PC-9 (cell line): Measurements from ENCODE around the gene CDCA5. TPM values are rescaled to one million over a fixed set of nuclear protein-coding genes. Genes with fewer than 3 reads are reported as not detected.
A peak's percentile ranks its signal among the peaks of the same experiment; 100 is the strongest.

Experiments
- BruUV-seq: library from RNA; stranded (reverse); fragments of 400-500 nt; replicated peaks from 2 replicates; lab custom pipeline; 2021; lab: Mats Ljungman, UMichigan
- CTCF ChIA-PET: fragments of 300-600 bp; sonication (Branson Sonifier 250); formaldehyde crosslinking; loops from one replicate; lab custom pipeline; 2022; ENCODE audit warnings: antibody characterized with exemption; lab: Charles Lee
- POLR2A ChIA-PET: fragments of 300-600 bp; sonication (Branson Sonifier 250); formaldehyde crosslinking; loops from one replicate; lab custom pipeline; 2022; ENCODE audit warnings: antibody characterized with exemption; ENCODE audit not compliant: unreplicated experiment; lab: Charles Lee
- DNase-seq, 2 experiments: peaks; one replicate each; pipeline versions ENCODE4 v3.0.0 to v3.0.0-alpha.2; 2015 to 2022; ENCODE audit warnings: mixed read lengths in 1 of 2
- H2AFZ ChIP-seq: fragments of 200-600 bp; sonication (generic); 2 replicates; pipeline ENCODE4 v1.8.1; 2017; ENCODE audit warnings: antibody characterized with exemption
- H3F3A ChIP-seq: fragments of 200-600 bp; sonication (generic); 2 replicates; pipeline ENCODE4 v1.8.1; 2017; ENCODE audit warnings: antibody characterized with exemption, mild to moderate bottlenecking, low read depth; ENCODE audit not compliant: insufficient read depth
- H3K27ac ChIP-seq: fragments of 200-600 bp; sonication (generic); 2 replicates; pipeline ENCODE4 v1.6.1; 2016; ENCODE audit warnings: mixed run types
- H3K27me3 ChIP-seq: fragments of 200-600 bp; sonication (generic); 2 replicates; pipeline ENCODE4 v1.6.1; 2016; ENCODE audit warnings: low read depth, mixed run types; ENCODE audit not compliant: insufficient read depth
- H3K36me3 ChIP-seq: fragments of 200-600 bp; sonication (generic); 2 replicates; pipeline ENCODE4 v1.6.1; 2016; ENCODE audit warnings: low read depth, mixed run types
- H3K4me1 ChIP-seq: fragments of 200-600 bp; sonication (generic); replicated peaks from 2 replicates; pipeline ENCODE4 v1.6.1; 2016; ENCODE audit warnings: mixed run types; ENCODE audit not compliant: insufficient read depth
- H3K4me2 ChIP-seq: fragments of 200-600 bp; sonication (generic); 2 replicates; pipeline ENCODE4 v1.6.1; 2017; ENCODE audit warnings: mixed run types
- H3K4me3 ChIP-seq: fragments of 200-600 bp; sonication (generic); 2 replicates; pipeline ENCODE4 v1.6.1; 2016; ENCODE audit warnings: mixed run types
- H3K79me2 ChIP-seq: fragments of 200-600 bp; sonication (generic); 2 replicates; pipeline ENCODE4 v1.6.1; 2017; ENCODE audit warnings: low read depth, mixed run types
- H3K9me2 ChIP-seq: fragments of 200-600 bp; sonication (generic); 2 replicates; pipeline ENCODE4 v1.8.1; 2017; ENCODE audit warnings: mild to moderate bottlenecking; ENCODE audit not compliant: insufficient read depth
- H3K9me3 ChIP-seq: fragments of 200-600 bp; sonication (generic); 2 replicates; pipeline ENCODE4 v1.8.1; 2016; ENCODE audit warnings: low read depth; ENCODE audit not compliant: insufficient read depth
- H4K20me1 ChIP-seq: fragments of 200-600 bp; sonication (generic); 2 replicates; pipeline ENCODE4 v1.8.1; 2017; ENCODE audit not compliant: insufficient read depth
- EZH2 ChIP-seq: fragments of 200-600 bp; sonication (generic); IDR thresholded peaks from 2 replicates; pipeline ENCODE4 v1.8.0; 2017; ENCODE audit warnings: antibody characterized with exemption, low read depth
- intact Hi-C: fragments of 100-400 bp; cut with micrococcal nuclease; formaldehyde crosslinking; loops from one replicate; pipeline ENCODE4 v1.10.0; 2022; ENCODE audit not compliant: unreplicated experiment
- total RNA-seq: library from RNA; stranded (reverse); gene quantifications from 2 replicates; pipeline ENCODE4 v1.2.3, GENCODE V29; 2021
- TF ChIP-seq, protein P1 (sequence below): fragments of 200-600 bp; sonication (generic); conservative IDR thresholded peaks from 2 replicates; pipeline ENCODE4 v1.6.1; 2017; ENCODE audit warnings: mixed run types, antibody characterized with exemption, mild to moderate bottlenecking, moderate library complexity

Gene CDCA5
- total RNA-seq, 1 experiment from 2014 or later, result 86.4 TPM

- no peak for TF ChIP-seq EZH2
- TF ChIP-seq, protein P1, sequence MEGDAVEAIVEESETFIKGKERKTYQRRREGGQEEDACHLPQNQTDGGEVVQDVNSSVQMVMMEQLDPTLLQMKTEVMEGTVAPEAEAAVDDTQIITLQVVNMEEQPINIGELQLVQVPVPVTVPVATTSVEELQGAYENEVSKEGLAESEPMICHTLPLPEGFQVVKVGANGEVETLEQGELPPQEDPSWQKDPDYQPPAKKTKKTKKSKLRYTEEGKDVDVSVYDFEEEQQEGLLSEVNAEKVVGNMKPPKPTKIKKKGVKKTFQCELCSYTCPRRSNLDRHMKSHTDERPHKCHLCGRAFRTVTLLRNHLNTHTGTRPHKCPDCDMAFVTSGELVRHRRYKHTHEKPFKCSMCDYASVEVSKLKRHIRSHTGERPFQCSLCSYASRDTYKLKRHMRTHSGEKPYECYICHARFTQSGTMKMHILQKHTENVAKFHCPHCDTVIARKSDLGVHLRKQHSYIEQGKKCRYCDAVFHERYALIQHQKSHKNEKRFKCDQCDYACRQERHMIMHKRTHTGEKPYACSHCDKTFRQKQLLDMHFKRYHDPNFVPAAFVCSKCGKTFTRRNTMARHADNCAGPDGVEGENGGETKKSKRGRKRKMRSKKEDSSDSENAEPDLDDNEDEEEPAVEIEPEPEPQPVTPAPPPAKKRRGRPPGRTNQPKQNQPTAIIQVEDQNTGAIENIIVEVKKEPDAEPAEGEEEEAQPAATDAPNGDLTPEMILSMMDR, result no peak
- Histone ChIP-seq H2AFZ (no peak overlapping the region), H3K4me2 (no peak overlapping the region), H4K20me1 (no peaks in the 10 kb centered on the region), H3K4me1 (peaks cover 27% of the 10 kb centered on the region), H3K9me2 (no peaks in the 10 kb centered on the region), H3K27me3 (no peaks in the 10 kb centered on the region), H3K36me3 (no peaks in the 10 kb centered on the region), H3F3A (peaks cover 41% of the 10 kb centered on the region), H3K27ac (no peak overlapping the region), H3K9me3 (no peaks in the 10 kb centered on the region), H3K4me3 (no peak overlapping the region), H3K79me2 (peaks cover 8% of the 10 kb centered on the region; the same call in 1 of the 2 replicates)
- no TSS peak for BruUV-seq
- CTCF ChIA-PET, result interaction anchor here (1.0 kb wide), 1 partner anchor 145 kb away, joined by 5 read pairs; no protein-coding TSS in a partner anchor
- POLR2A ChIA-PET, result interaction anchor here (0.6 kb wide), 3 partner anchors 10 to 73 kb away, joined by 3 to 13 read pairs (median 3); no protein-coding TSS in a partner anchor
- no peak for DNase-seq
- intact Hi-C loops, result loop anchor here (1.0 to 5.0 kb wide), 3 partner anchors 145 to 263 kb away; partner anchors contain the start of gene DPF2
These were observed 25.7 kb upstream of the CDCA5 start for GRCh38 chr11:65109231-65110198.

DNA sequence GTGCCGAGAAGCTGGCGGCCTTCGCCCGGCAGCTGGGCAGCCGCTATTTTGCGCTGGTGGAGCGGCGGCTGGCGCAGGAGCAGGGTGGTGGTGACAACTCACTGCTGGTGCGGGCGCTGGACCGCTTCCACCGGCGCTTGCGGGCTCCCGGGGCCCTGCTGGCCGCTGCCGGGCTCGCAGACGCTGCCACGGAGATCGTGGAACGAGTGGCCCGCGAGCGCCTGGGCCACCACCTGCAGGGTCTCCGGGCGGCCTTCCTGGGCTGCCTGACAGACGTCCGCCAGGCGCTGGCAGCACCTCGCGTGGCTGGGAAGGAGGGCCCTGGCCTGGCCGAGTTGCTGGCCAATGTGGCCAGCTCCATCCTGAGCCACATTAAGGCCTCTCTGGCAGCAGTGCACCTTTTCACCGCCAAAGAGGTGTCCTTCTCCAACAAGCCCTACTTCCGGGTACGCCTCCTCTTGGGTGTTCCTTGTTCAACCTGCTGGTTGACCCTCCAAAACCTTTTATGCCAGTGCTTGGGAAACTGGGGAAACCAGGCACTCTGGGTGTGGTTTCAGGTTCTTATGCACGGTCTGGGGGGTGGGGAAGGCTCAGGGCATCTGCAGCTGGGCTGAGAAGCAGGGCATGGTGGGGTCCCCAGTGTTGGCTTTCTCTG lies 24.8 kb upstream of the CDCA5 start:
- no peaks in the 10 kb centered on the region; the same call in 1 of the 2 replicates for H4K20me1 ChIP-seq
- intact Hi-C loops, result no loop called here
- peaks cover 8% of the 10 kb centered on the region; the same call in 1 of the 2 replicates for H3K79me2 ChIP-seq
- no peaks in the 10 kb centered on the region for H3K9me2 ChIP-seq
- DNase-seq, result peak; percentile 46 to 80
- H3K9me3 ChIP-seq, result no peaks in the 10 kb centered on the region
- CTCF ChIA-PET, result interaction anchor here (0.5 kb wide), 1 partner anchor 412 kb away, joined by 4 read pairs; no protein-coding TSS in a partner anchor
- H3K36me3 ChIP-seq, result no peaks in the 10 kb centered on the region
- peaks cover 24% of the 10 kb centered on the region for H3K4me1 ChIP-seq
- H3K4me3 ChIP-seq, result no peak overlapping the region
- H3F3A ChIP-seq, result peaks cover 33% of the 10 kb centered on the region
- no peak overlapping the region for H3K4me2 ChIP-seq
- TF ChIP-seq EZH2, result no peak
- TF ChIP-seq, protein P1, result no peak
- H2AFZ ChIP-seq, result no peak overlapping the region
- POLR2A ChIA-PET, result interaction anchor here (0.6 kb wide), 2 partner anchors 74 to 99 kb away, joined by 3 to 4 read pairs; no protein-coding TSS in a partner anchor
- BruUV-seq, result no TSS peak
- no peak overlapping the region for H3K27ac ChIP-seq
- H3K27me3 ChIP-seq, result no peaks in the 10 kb centered on the region
